NCI-H2081 (cell line): ENCODE data around the gene TMEM184B.
A peak's percentile ranks its signal among the peaks of the same experiment; 100 is the strongest.
"Not testable (repeated sequence)": the region's sequence is repeated elsewhere in the genome, so short reads cannot be mapped to it uniquely, and the experiment has no call there.

ENCODE experiments used
- DNase-seq, 2 experiments: peaks; one replicate each; lab custom pipeline; 2025; lab: John Stamatoyannopoulos, UW

Gene TMEM184B

DNA sequence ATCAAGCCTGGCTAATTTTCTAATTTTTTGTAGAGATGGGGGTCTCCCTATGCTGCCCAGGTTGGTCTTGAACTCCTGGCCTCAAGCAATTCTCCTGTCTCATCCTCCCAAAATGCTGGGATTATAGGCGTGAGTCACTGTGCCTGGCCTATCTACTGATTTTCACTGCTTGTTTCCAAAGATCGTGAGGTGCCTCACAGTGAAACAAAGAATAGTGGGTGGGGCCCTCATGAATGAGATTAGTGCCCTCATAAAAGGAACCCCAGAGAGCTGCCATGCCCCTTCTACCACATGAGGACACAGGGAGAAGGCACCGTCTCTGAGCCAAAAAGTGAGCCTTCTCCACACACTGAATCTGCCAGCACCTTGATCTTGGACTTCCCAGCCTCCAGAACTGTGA, 23.5 kb downstream of the TMEM184B start:
- no peak for DNase-seq

GRCh38 chr22:38248280-38248679, 24.5 kb downstream of the TMEM184B start:
- DNase-seq = no peak

DNA sequence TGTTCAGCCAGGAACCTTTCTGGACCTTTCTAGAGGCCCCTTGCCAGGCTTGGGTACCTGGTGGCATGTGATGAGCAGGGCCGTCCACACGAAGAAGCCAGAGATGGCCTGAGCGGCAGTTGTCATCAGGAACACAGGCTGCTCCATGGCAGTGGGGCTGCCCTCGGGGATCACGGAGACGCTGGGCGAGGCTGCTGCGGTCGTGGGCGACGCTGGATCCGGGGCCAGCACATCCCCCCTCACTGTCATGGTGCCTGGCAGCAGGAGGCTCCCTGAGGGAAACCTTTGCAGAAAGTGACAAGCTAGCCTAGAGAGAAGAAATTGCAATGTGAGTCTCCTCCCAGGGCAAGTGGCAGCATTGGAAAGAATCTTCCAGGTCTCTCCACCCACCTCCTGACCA, 25.1 kb downstream of the TMEM184B start:
- no peak for DNase-seq

DNA sequence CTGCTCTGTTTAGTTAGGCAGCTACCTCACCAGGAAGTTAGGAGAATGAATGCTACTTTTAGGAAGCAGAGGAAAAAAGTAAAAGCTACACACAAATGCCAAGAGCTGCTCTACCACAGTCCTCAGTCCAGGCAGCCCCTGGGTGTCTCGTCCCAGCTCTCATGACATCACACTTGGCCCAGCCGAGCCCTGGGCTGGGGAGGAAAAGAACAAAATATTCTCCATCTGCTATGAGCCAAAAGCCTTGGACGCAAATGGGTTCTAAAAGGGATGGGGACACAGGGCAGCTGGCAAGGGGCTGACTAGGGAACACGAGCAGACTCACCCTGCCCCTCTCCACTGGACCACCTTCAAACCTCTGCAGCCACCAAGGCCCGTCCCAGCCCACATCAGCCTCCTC, 26.1 kb downstream of the TMEM184B start:
- no peak for DNase-seq

DNA sequence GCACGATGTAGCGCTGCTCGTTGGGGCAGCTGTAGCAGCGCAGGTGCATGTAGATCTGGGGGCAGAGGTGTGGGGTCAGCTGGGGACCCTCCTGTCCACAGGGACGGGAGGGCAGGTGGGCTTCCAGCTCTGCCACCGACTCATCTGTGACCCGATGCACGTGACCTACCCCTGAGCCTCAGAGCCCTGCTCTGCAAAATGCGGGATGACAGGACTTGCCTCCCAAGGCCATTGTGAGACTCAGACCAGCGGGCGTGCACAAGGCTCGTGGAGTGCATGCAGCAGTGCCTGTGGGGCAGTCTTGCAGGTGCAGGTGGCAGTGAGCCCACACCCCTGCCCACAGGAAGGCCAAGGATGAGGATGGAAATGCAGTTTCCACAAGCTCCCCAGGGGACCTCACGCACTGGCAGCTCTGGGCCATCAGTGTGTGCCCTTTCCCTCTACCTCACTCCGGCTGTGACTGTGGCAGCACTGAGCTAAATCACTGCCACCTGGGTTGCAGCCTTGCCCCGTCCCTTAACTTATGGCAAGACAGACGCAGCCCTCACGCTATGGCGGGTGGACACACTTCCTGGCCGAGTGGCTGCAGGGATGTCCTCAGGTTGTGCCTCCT, 26.7 kb downstream of the TMEM184B start:
- DNase-seq = no peak

DNA sequence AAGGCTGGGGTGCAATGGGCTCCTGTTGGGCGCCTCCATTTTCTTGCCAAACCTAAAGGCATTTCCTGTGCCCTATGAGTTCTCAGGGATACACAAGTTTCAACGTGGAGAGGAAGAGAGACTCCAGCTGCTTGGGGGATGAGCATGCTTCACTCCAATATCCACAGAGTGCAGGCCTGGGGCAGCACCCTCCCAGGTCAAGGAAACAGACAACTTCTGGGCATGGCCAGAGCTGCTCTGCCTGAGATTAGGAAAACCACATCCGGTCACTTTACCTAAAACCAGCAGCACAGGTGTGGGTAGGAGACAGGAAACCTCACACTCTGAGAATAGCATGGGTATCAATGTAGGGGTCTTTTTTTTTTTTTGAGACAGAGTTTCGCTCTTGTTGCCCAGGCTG, 28.7 kb downstream of the TMEM184B start:
- no peak for DNase-seq

DNA sequence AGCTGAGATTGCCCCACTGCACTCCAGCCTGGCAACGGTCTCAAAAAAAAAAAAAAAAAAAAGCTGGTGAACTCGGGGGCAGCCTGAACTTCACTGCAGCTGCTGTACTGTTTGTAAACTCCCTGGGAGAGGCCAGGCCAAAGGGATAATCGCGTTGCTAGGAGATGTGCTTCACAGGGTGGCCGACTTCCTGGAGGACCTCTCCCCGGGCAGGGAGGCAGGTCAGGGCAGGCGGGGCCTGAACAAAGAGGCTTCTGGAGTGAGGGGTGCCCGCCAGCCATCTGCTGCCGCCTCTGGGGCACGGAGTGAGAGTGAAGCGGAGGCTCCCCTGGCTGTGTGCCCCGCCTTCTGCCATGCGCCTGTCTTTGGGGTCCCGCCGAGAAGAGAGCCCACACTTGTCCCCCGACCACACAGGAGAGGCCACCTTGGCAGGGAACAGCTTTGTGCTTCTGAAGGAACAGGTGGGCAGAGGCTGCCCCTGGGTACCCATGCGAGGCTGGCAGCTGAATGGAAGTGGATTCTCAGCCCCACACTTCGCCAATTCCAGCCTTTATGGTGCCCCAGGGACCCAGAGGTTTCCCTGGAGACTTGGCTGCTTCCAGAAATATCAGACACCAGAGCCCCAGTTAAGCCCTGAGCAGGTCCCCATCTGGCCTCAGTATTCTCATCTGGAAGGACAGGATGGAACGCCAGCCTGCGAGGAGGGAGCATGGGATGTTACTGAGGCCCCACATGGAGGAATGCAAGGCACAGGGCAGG, 29.6 kb downstream of the TMEM184B start:
- DNase-seq = peak; percentile 87 to 95

DNA sequence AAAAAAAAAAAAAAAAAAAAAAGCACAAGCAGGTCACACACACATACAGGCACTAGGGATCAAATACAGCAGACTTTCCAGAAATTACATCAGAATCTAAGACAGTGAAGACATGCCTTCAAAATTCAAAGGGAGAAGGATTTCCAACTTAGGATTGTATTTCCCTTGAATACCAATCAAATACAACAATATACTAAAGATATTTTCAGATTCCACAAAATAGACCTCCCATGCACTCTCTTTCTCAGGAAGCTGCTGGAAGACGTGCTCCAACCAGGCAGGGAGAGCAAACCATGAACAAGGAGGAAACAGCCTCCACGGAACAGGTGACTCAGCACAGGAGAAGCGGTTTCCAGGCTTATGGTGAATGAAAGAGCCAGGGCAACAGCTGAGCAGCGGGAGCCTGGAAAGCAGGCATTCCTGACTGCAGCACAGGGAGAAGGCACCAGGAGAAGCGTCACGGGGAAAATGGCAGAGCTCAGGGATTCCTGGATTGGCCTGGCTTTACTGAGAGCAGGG, 32.0 kb downstream of the TMEM184B start:
- DNase-seq = peak in 1 of 2 experiments; percentile 41

DNA sequence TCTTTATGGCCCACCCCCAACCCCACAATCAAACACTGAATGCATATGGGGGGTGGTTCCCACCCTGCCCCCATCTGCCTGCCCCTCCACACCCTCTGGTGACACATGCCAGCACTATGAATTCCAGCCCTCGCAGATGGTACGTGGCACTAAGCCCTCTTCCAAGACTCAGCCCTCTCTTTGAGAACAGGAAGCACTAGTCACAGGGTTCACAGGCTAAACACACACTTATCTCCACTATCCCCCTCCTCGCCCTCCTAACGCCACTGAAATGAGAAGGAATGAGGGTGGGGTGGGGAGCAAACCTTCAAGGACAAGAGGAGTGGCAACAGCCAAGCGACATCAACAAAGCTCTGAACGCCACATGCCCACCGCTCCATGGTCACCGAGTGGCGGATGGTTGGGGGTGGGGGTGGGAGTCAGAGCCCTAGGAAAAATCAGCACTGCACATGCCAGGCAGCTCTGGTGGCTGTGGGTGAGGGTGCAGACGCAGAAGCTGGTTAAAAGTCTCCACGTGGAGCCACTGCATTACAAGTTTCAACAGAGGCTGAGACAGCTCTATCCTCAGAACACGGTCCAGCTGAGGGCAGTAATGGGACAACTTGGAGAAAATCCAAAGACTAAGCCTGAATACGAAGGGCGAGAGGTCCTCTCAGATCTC, 33.6 kb downstream of the TMEM184B start:
- no peak for DNase-seq

DNA sequence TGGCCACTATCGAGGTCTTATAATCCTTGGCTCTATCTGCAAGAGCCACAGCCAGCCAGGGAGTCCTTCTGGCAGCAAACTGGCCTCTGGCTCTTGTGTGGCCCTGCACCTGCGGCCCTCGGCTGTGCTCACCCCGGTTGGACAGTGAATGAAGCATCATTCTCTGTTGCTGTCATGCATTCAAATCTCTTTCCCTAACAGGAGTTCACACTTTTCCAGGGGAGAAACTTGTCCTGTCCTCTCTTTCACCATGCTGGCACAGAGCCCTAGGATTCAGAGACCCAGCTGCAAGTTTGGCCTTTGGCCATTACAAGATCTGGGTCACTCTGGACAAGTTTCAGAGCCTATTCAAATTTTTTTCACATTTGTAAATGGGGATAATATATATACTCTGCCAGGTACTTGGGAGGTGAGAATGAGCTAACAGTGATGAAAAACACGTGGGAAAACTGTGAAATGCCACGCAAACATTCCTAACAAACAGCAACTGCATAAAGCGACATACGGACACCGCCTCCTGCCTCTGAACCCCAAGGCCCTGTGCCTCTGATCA, 34.2 kb downstream of the TMEM184B start:
- DNase-seq = no peak

GRCh38 chr22:38236786-38237185, 36.0 kb downstream of the TMEM184B start:
- DNase-seq = no peak

- no peak for DNase-seq
These were observed 37.5 kb downstream of the TMEM184B start for GRCh38 chr22:38235240-38235850.

DNA sequence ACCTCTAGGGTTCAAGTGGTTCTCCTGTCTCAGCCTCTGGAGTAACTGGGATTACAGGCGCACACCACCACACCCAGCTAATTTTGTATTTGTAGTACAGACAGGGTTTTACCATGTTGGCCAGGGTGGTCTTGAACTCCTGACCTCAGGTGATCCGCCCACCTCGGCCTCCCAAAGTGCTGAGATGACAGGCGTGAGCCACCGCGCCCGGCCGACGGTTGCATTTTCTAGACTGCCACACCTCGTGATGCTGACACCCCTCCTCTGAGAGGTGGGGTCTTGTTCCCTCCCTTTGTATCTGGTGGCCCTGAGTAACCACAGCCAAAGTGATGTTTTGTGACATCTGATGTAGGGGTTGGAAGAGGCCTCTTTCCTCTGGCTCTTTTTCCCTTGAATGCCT, 39.0 kb downstream of the TMEM184B start:
- DNase-seq = not testable (repeated sequence)

GRCh38 chr22:38233427-38233826, 39.4 kb downstream of the TMEM184B start:
- no peak for DNase-seq

DNA sequence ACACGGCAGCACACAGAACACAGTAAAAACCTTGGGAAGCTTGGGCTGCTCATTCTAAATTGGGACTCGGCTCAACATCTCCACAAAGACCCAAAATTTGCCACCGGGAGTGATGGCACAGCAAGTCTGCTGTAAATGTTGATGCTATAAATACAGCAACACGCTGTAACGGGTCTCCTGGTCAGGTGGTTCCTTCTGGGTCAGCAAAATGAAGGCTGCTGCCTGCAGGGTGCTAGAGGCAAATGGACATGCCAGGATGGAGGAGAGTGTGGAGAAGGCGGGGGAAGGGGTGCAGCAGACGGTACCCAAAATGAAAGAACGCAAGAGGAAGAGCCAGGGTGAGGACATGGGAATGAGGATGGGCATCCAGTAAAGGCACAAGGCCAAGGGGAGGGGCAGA, 40.6 kb downstream of the TMEM184B start:
- no peak for DNase-seq

- no peak for DNase-seq
These were observed 41.9 kb downstream of the TMEM184B start for GRCh38 chr22:38230916-38231315.

DNA sequence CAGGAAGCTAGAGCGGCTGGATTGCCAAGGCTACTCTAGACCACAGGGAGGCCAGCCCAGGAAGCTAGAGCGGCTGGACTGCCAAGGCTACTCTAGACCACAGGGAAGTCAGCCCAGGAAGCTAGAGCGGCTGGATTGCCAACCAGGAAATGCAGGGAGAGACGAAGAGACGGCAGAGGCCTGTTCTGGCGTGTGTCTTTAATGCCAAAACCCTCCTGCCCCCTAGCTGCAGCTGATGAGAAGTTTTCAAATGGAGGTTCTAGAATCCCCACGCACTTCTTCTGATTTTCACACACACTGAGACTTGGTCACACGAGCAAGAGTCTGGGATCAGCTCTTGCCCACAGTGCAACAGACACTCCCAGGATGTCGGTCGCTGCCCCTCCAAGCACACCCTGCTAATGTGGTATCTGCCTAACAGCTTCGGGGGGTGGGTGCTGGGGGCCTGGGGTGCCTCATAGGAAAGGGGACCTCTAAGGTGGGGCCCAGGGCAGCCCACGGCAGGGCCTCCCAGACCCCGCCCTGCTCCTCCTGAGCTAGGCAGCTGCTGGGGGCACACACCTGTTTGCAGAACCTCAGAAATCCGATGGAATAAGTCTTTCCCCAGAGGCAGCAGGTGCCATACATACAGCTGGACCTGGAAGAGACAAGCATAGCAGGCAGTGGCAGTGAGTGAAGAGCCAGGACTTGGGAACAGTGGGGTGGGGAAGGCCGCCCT, 42.5 kb downstream of the TMEM184B start:
- peak in 1 of 2 experiments; percentile 25 for DNase-seq

DNA sequence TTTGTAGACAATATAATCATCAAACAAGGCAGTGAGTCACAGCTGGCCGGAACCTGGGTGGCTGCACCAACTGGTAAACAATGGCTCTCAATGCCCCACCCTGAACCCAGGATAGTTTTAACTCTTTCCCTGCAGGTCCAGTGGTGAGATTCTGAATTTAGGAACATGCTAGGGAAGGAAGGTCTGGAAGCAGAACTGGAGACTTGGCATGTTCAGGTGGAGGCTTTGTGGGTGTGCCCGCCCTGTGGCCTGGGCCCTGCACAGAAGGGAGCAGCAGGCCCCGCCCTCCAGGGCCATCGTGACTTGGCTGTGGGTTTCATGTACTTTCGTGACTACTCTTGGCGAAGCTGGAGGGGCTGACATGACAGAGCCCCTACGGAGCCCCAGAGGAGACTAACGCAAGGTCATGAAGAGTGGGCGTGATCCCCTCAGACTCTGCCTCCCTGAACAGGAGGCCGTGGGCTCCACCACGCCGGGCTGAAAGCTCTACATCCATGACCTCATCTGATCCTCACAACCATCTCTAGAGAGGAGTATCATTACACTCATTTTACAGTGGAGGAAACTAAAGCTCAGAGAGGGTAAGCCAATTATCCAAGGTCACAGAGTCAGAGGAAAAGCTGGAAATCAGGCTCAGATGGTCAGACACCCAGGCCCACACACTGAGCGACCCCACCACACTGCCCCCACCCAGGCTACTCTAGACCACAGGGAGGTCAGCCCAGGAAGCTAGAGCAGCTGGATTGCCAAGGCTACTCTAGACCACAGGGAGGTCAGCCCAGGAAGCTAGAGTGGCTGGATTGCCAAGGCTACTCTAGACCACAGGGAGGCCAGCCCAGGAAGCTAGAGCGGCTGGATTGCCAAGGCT, 43.7 kb downstream of the TMEM184B start:
- peak; percentile 13 to 55 for DNase-seq

- no peak for DNase-seq
These were observed 44.4 kb downstream of the TMEM184B start for GRCh38 chr22:38228326-38228872.
